ENCODE results near the gene SMPD3. TPM values are rescaled to one million over a fixed set of nuclear protein-coding genes. Genes with fewer than 3 reads are reported as not detected.
A peak's percentile ranks its signal among the peaks of the same experiment; 100 is the strongest.

The SMPD3 gene
- total RNA-seq, 1 experiment from 2014 or later: 0.89 TPM

DNA sequence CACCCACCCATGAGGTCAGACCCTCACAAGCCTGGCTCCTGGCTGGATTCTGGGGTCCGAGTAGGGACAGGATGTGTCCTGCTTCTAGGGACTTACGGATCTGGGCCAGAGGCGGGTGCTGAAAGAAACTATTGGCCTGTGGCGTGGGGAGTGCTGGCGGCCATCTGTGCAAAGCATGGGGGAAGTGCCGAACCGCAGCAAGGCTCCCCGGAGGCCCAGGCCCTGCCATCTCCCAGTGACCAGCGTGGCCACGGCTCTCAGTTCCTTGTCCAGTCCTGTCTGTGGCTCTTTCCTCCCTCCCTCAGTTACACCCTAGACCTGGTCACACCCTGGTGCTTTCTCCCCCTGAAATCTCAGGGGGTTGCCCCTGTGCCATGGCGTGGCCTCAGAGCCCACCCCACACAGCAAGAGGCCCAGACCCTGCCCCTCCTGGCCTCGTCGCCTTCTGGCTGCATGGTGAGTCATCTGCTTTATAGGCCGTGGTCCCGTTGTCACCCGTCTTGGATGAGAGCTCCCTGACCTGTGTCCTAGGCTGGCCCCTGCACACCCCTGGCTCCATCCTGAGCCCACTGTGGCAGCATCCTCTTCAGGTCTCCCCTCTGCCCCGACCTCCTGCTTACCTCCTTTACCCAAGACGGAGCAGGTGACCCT is 83.0 kb downstream of the SMPD3 start:
- H3K9me3 ChIP-seq (ENCODE audit: control insufficient read depth in 1 of 2, insufficient read depth in 1 of 2, low read depth in 1 of 2, low read length in 2 of 2): no peaks in the 10 kb centered on the region
- H3K27ac ChIP-seq (ENCODE audit: low read depth, low read length): no peak overlapping the region
- intact Hi-C loops (cut with micrococcal nuclease): no loop called here
- ChIA-PET CTCF (interaction anchor here (1.0 kb wide), 1 partner anchor 104 kb away, joined by 3 read pairs; no protein-coding TSS in a partner anchor), RAD21 (ENCODE audit: low non-redundant PET in 1 of 2, low total read pairs in 2 of 2, uncharacterized antibody in 2 of 2, unreplicated experiment in 2 of 2) (no interaction called here), POLR2A (no interaction called here)
- no peaks in the 10 kb centered on the region for H3K79me2 ChIP-seq (ENCODE audit: insufficient read depth, low read length)
- no peak overlapping the region for H3K4me3 ChIP-seq (replicated peaks in 1 of 2; ENCODE audit: low read depth in 1 of 2, low read length in 2 of 2)
- H3K9me2 ChIP-seq (ENCODE audit: insufficient read depth): no peaks in the 10 kb centered on the region
- no peaks in the 10 kb centered on the region for H3K27me3 ChIP-seq (ENCODE audit: insufficient read depth, low read length)
- DNase-seq (ENCODE audit: low read depth, low spot score): no peak
- peaks cover 0 to 6% of the 10 kb centered on the region in 2 experiments; a peak in 1 of 4 replicates for H3K4me1 ChIP-seq (ENCODE audit: control insufficient read depth in 1 of 2, insufficient read depth in 2 of 2, low read length in 2 of 2)
- no peak overlapping the region for H2AFZ ChIP-seq (ENCODE audit: low read depth, low read length, poor library complexity, severe bottlenecking)
- ATAC-seq: no peak
- TF ChIP-seq SIN3A (IDR thresholded peaks at IDR 0.05; ENCODE audit: low read depth) (no peak), TCF7L2 (IDR thresholded peaks at IDR 0.05; ENCODE audit: borderline replicate concordance, extremely low read depth, insufficient read depth, insufficient read length) (no peak), EZH2phosphoT487 (IDR thresholded peaks at IDR 0.05; ENCODE audit: borderline replicate concordance) (no peak), SRF (IDR thresholded peaks at IDR 0.05; ENCODE audit: low read depth) (no peak), POLR2A (IDR thresholded peaks at IDR 0.05; ENCODE audit: borderline replicate concordance, extremely low read depth, insufficient read depth, insufficient read length) (no peak)
- TF ChIP-seq, protein P1, sequence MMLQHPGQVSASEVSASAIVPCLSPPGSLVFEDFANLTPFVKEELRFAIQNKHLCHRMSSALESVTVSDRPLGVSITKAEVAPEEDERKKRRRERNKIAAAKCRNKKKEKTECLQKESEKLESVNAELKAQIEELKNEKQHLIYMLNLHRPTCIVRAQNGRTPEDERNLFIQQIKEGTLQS (IDR thresholded peaks at IDR 0.05): no peak
- H3K4me2 ChIP-seq (ENCODE audit: low read length): no peak overlapping the region
- H3K9ac ChIP-seq (ENCODE audit: low read length): no peak overlapping the region
- H3K36me3 ChIP-seq (ENCODE audit: control insufficient read depth in 1 of 2, insufficient read depth in 2 of 2, low read length in 2 of 2): no peaks in the 10 kb centered on the region
- no TSS peak for BruUV-seq (replicated peaks)
- no peaks in the 10 kb centered on the region for H4K20me1 ChIP-seq (ENCODE audit: insufficient read depth)

GRCh38 chr16:68364561-68364998 is 83.7 kb downstream of the SMPD3 start:
- H3K4me3 ChIP-seq (replicated peaks in 1 of 2; ENCODE audit: low read depth in 1 of 2, low read length in 2 of 2): no peak overlapping the region
- no peaks in the 10 kb centered on the region for H3K79me2 ChIP-seq (ENCODE audit: insufficient read depth, low read length)
- peaks cover 0 to 6% of the 10 kb centered on the region in 2 experiments; a peak in 1 of 4 replicates for H3K4me1 ChIP-seq (ENCODE audit: control insufficient read depth in 1 of 2, insufficient read depth in 2 of 2, low read length in 2 of 2)
- no peak overlapping the region for H2AFZ ChIP-seq (ENCODE audit: low read depth, low read length, poor library complexity, severe bottlenecking)
- H3K9me3 ChIP-seq (ENCODE audit: control insufficient read depth in 1 of 2, insufficient read depth in 1 of 2, low read depth in 1 of 2, low read length in 2 of 2): no peaks in the 10 kb centered on the region
- H3K9ac ChIP-seq (ENCODE audit: low read length): no peak overlapping the region
- ATAC-seq (no peak), DNase-seq (ENCODE audit: low read depth, low spot score) (no peak)
- H3K4me2 ChIP-seq (ENCODE audit: low read length): no peak overlapping the region
- ChIA-PET CTCF (interaction anchor here (1.0 kb wide), 1 partner anchor 103 kb away, joined by 3 read pairs; no protein-coding TSS in a partner anchor), POLR2A (no interaction called here), RAD21 (ENCODE audit: low non-redundant PET in 1 of 2, low total read pairs in 2 of 2, uncharacterized antibody in 2 of 2, unreplicated experiment in 2 of 2) (no interaction called here)
- H4K20me1 ChIP-seq (ENCODE audit: insufficient read depth): no peaks in the 10 kb centered on the region
- BruUV-seq (replicated peaks): no TSS peak
- no peaks in the 10 kb centered on the region for H3K27me3 ChIP-seq (ENCODE audit: insufficient read depth, low read length)
- peak; percentile 16 to 50 (median 18); a peak in 3 of 6 replicates for TF ChIP-seq CTCF (IDR thresholded peaks at IDR 0.05 in 2 of 3, conservative IDR thresholded peaks at IDR 0.05 in 1 of 3; ENCODE audit: borderline replicate concordance in 1 of 3, insufficient read depth in 1 of 3, low read depth in 2 of 3, low read length in 2 of 3)
- no peak for TF ChIP-seq SIN3A (IDR thresholded peaks at IDR 0.05; ENCODE audit: low read depth)
- no peak for TF ChIP-seq ZNF274 (IDR thresholded peaks at IDR 0.05; ENCODE audit: low read depth, low read length)
- no peak overlapping the region for H3K27ac ChIP-seq (ENCODE audit: low read depth, low read length)
- intact Hi-C loops (cut with micrococcal nuclease): no loop called here
- H3K36me3 ChIP-seq (ENCODE audit: control insufficient read depth in 1 of 2, insufficient read depth in 2 of 2, low read length in 2 of 2): no peaks in the 10 kb centered on the region
- no peaks in the 10 kb centered on the region for H3K9me2 ChIP-seq (ENCODE audit: insufficient read depth)

Data from HCT116 (cell line).